ENCODE results near the gene CDC42BPB. TPM values are rescaled to one million over a fixed set of nuclear protein-coding genes. Genes with fewer than 3 reads are reported as not detected.

CDC42BPB gene
- total RNA-seq, 1 donor from 2014 or later = 48.2 TPM

DNA sequence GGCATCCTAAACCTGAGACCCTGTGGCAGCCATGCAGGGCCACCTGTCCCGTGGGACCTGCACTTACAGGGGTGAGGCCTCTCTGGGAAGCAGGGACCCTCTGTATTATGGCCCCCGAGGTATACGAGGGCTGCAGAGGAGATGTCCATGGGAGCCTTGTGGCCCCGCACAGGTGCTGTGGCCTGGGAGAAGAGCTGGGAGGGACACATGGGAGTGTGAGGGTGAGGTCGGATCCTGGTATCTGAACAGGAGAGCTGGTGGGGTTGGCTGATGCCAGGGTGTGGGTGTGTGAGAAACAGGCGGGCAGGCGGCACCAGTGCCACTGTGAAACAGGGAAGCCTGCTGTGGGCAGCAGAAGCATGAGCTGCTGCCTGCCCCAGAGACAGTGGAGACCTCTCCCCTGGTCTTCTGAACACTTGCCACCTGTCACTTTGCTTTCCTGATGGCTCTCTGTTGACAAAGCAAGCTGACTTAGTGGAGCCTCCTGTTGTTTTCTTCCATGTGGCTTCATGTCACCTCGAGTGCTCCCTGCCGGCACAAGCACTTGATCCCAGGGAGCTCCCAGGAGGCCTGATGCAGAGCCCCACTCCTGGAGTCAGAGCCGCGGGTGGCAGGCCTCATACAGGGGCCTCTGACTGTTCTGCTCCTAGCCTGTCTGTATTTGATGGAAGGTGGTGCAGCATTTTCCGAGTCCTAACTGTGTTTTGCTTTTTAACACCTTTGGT lies 154.7 kb downstream of the CDC42BPB start:
- peaks cover 9% of the 10 kb centered on the region for H3K4me1 Mint-ChIP-seq

GRCh38 chr14:102902086-102902485 lies 155.3 kb downstream of the CDC42BPB start:
- no peaks in the 10 kb centered on the region for H4K20me1 ChIP-seq (ENCODE audit: low read depth)
- no peaks in the 10 kb centered on the region for H3F3A ChIP-seq (ENCODE audit: low read depth)
- TF ChIP-seq EZH2phosphoT487 (IDR thresholded peaks at IDR 0.05) (no peak), EZH2 (IDR thresholded peaks at IDR 0.05) (no peak)
- TF ChIP-seq, protein P1, sequence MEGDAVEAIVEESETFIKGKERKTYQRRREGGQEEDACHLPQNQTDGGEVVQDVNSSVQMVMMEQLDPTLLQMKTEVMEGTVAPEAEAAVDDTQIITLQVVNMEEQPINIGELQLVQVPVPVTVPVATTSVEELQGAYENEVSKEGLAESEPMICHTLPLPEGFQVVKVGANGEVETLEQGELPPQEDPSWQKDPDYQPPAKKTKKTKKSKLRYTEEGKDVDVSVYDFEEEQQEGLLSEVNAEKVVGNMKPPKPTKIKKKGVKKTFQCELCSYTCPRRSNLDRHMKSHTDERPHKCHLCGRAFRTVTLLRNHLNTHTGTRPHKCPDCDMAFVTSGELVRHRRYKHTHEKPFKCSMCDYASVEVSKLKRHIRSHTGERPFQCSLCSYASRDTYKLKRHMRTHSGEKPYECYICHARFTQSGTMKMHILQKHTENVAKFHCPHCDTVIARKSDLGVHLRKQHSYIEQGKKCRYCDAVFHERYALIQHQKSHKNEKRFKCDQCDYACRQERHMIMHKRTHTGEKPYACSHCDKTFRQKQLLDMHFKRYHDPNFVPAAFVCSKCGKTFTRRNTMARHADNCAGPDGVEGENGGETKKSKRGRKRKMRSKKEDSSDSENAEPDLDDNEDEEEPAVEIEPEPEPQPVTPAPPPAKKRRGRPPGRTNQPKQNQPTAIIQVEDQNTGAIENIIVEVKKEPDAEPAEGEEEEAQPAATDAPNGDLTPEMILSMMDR (IDR thresholded peaks at IDR 0.05) = no peak
- no peak overlapping the region for H3K27ac Mint-ChIP-seq
- H3K9me3 Mint-ChIP-seq = peaks cover 5% of the 10 kb centered on the region
- H3K27me3 Mint-ChIP-seq (ENCODE audit: insufficient read depth, low read depth) = peaks cover 2% of the 10 kb centered on the region
- peaks cover 9% of the 10 kb centered on the region for H3K4me1 Mint-ChIP-seq
- H3K36me3 ChIP-seq = peaks cover 6% of the 10 kb centered on the region
- H3K4me3 ChIP-seq = no peak overlapping the region
- H3K9me3 ChIP-seq (ENCODE audit: low read depth) = no peaks in the 10 kb centered on the region
- no peaks in the 10 kb centered on the region for H3K27me3 ChIP-seq
- H3K4me3 Mint-ChIP-seq = no peak overlapping the region
- no peak overlapping the region for H3K9ac ChIP-seq
- no peak overlapping the region for H2AFZ ChIP-seq (replicated peaks)
- DNase-seq (ENCODE audit: low spot score) = no peak
- no peaks in the 10 kb centered on the region for H3K4me1 ChIP-seq
- H3K79me2 ChIP-seq (ENCODE audit: low read depth) = no peaks in the 10 kb centered on the region
- peaks cover 29% of the 10 kb centered on the region for H3K36me3 Mint-ChIP-seq
- no peak overlapping the region for H3K27ac ChIP-seq
- H3K4me2 ChIP-seq = no peak overlapping the region

More for the DNA sequence above, 154.7 kb downstream of the CDC42BPB start:
- Histone ChIP-seq H3K4me1 (no peaks in the 10 kb centered on the region), H3K79me2 (ENCODE audit: low read depth) (no peaks in the 10 kb centered on the region), H4K20me1 (ENCODE audit: low read depth) (no peaks in the 10 kb centered on the region), H3K9ac (no peak overlapping the region), H3K4me3 (no peak overlapping the region), H3F3A (ENCODE audit: low read depth) (no peaks in the 10 kb centered on the region), H3K4me2 (no peak overlapping the region), H3K36me3 (peaks cover 6% of the 10 kb centered on the region), H3K9me3 (ENCODE audit: low read depth) (no peaks in the 10 kb centered on the region), H3K27ac (no peak overlapping the region), H2AFZ (replicated peaks) (no peak overlapping the region), H3K27me3 (no peaks in the 10 kb centered on the region)
- DNase-seq (ENCODE audit: low spot score) = no peak
- H3K4me3 Mint-ChIP-seq = peak overlapping the region; percentile 9
- peaks cover 5% of the 10 kb centered on the region for H3K9me3 Mint-ChIP-seq
- no peak for TF ChIP-seq EZH2phosphoT487 (IDR thresholded peaks at IDR 0.05)
- TF ChIP-seq EZH2 (IDR thresholded peaks at IDR 0.05) = no peak
- TF ChIP-seq, protein P1 (IDR thresholded peaks at IDR 0.05) = no peak
- no peak overlapping the region for H3K27ac Mint-ChIP-seq
- peaks cover 30% of the 10 kb centered on the region for H3K36me3 Mint-ChIP-seq
- H3K27me3 Mint-ChIP-seq (ENCODE audit: insufficient read depth, low read depth) = peaks cover 2% of the 10 kb centered on the region

DNA sequence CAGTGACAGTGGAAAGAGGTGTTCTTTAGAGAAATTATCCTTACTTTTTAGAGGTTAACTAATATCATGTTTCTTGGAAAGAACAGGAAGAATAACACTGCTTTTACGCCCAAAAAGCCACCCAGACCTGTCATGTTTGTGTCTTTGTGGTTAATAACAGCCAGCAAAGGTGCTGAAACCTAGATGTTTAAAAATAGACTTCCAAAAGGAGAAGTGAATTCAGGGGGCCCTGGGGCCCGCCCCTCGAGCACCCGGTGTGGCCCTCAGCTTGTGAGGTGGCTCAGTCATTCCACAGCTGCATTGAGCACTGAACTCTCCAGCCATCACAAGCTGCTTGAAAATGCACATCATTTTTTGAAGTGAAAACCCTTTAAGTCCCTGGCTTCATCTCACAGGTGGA lies 155.7 kb downstream of the CDC42BPB start:
- H3K4me2 ChIP-seq = no peak overlapping the region
- H3K9ac ChIP-seq = no peak overlapping the region
- Mint-ChIP-seq H3K27me3 (ENCODE audit: insufficient read depth, low read depth) (peaks cover 2% of the 10 kb centered on the region), H3K9me3 (peaks cover 3% of the 10 kb centered on the region), H3K27ac (peak overlapping the region; percentile 44), H3K4me1 (peaks cover 9% of the 10 kb centered on the region), H3K4me3 (no peak overlapping the region), H3K36me3 (peaks cover 26% of the 10 kb centered on the region)
- peaks cover 6% of the 10 kb centered on the region for H3K36me3 ChIP-seq
- H3K9me3 ChIP-seq (ENCODE audit: low read depth) = no peaks in the 10 kb centered on the region
- no peak for DNase-seq (ENCODE audit: low spot score)
- no peaks in the 10 kb centered on the region for H4K20me1 ChIP-seq (ENCODE audit: low read depth)
- no peak overlapping the region for H3K4me3 ChIP-seq
- H3K4me1 ChIP-seq = no peaks in the 10 kb centered on the region
- TF ChIP-seq EZH2 (IDR thresholded peaks at IDR 0.05) (no peak), EZH2phosphoT487 (IDR thresholded peaks at IDR 0.05) (no peak)
- TF ChIP-seq, protein P1 (IDR thresholded peaks at IDR 0.05) = no peak
- H2AFZ ChIP-seq (replicated peaks) = no peak overlapping the region
- H3K79me2 ChIP-seq (ENCODE audit: low read depth) = no peaks in the 10 kb centered on the region
- H3K27ac ChIP-seq = no peak overlapping the region
- H3F3A ChIP-seq (ENCODE audit: low read depth) = no peaks in the 10 kb centered on the region
- no peaks in the 10 kb centered on the region for H3K27me3 ChIP-seq

Measured in neural progenitor cell (in vitro differentiated cells).